CD14-positive monocyte (primary cell): ENCODE measurements around the gene MLF2. TPM values are rescaled to one million over a fixed set of nuclear protein-coding genes. Genes with fewer than 3 reads are reported as not detected.

Experiments
- DNase-seq, 3 donors: peaks; one replicate each; pipeline ENCODE4 v3.0.0-alpha.2; 2011 to 2022
- H2AFZ ChIP-seq: 2 replicates; pipeline ENCODE4 v1.6.0; 2012; ENCODE audit warnings: mild to moderate bottlenecking, low read depth, low read length, inconsistent platforms; ENCODE audit not compliant: insufficient read depth, poor library complexity, severe bottlenecking
- H3K27ac ChIP-seq, 2 donors: 1 replicate in 1 of 2; 2 replicates in 1 of 2; pipeline ENCODE4 v1.5.1; 2012 to 2013; ENCODE audit warnings: low read length in 2 of 2, control low read depth in 1 of 2, inconsistent platforms in 1 of 2, low read depth in 1 of 2, mild to moderate bottlenecking in 1 of 2
- H3K27me3 ChIP-seq, 2 donors: one replicate each; pipeline versions ENCODE4 v1.6.0 to v1.6.1; 2011 to 2013; ENCODE audit warnings: low read length in 2 of 2; ENCODE audit not compliant: control insufficient read depth in 2 of 2, insufficient read depth in 2 of 2
- H3K36me3 ChIP-seq, 2 donors: replicated peaks in 1 of 2; 1 replicate in 1 of 2; 2 replicates in 1 of 2; pipeline versions ENCODE4 v1.5.1 to v1.6.1; 2012 to 2013; ENCODE audit warnings: low read length in 2 of 2, control low read depth in 1 of 2, inconsistent platforms in 1 of 2, mild to moderate bottlenecking in 1 of 2; ENCODE audit not compliant: insufficient read depth in 2 of 2, control insufficient read depth in 1 of 2
- H3K4me1 ChIP-seq, 2 donors: 1 replicate in 1 of 2; 2 replicates in 1 of 2; pipeline versions ENCODE4 v1.5.1 to v1.6.1; 2012 to 2013; ENCODE audit warnings: low read length in 2 of 2, control low read depth in 1 of 2, inconsistent platforms in 1 of 2, mild to moderate bottlenecking in 1 of 2, moderate library complexity in 1 of 2; ENCODE audit not compliant: insufficient read depth in 2 of 2, control insufficient read depth in 1 of 2
- H3K4me2 ChIP-seq: replicated peaks from 2 replicates; pipeline ENCODE3; 2012; ENCODE audit warnings: low read length, moderate library complexity, mild to moderate bottlenecking; ENCODE audit not compliant: poor library complexity, severe bottlenecking; ENCODE audit errors: extremely low read depth
- H3K4me3 ChIP-seq, 3 experiments: fragments of 200-600 bp in 1 of 3; sonication (generic) in 1 of 3; replicated peaks in 1 of 3; 1 replicate in 2 of 3; 2 replicates in 1 of 3; pipeline ENCODE4 v1.5.1; 2011 to 2013; ENCODE audit warnings: low read length in 3 of 3, mild to moderate bottlenecking in 3 of 3, control low read depth in 2 of 3, low read depth in 2 of 3, inconsistent platforms in 1 of 3, moderate library complexity in 1 of 3
- H3K79me2 ChIP-seq: 2 replicates; pipeline ENCODE4 v1.6.0; 2012; ENCODE audit warnings: mild to moderate bottlenecking, control low read depth, inconsistent platforms, low read length, moderate library complexity; ENCODE audit not compliant: insufficient read depth
- H3K9ac ChIP-seq: 2 replicates; pipeline ENCODE4 v1.6.0; 2017; ENCODE audit warnings: low read length, mild to moderate bottlenecking; ENCODE audit not compliant: insufficient read depth, poor library complexity, severe bottlenecking
- H3K9me3 ChIP-seq, 2 donors: replicated peaks in 1 of 2; 1 replicate in 1 of 2; 2 replicates in 1 of 2; pipeline versions ENCODE4 v1.5.1 to v1.6.1; 2012 to 2013; ENCODE audit warnings: low read length in 2 of 2, control low read depth in 1 of 2; ENCODE audit not compliant: control insufficient read depth in 1 of 2, insufficient read depth in 1 of 2
- H4K20me1 ChIP-seq: 2 replicates; pipeline ENCODE4 v1.6.0; 2012; ENCODE audit warnings: mild to moderate bottlenecking, low read length, control low read depth, moderate library complexity; ENCODE audit not compliant: insufficient read depth
- H3K27ac Mint-ChIP-seq, 7 donors: one replicate each; pipeline ENCODE4 v1.8.0; 2020; ENCODE audit warnings: mild to moderate bottlenecking in 7 of 7, mixed read lengths in 7 of 7, moderate library complexity in 6 of 7, inconsistent platforms in 2 of 7
- H3K27me3 Mint-ChIP-seq, 3 donors: one replicate each; pipeline ENCODE4 v1.8.0; 2021 to 2022; ENCODE audit warnings: low read depth in 3 of 3, mild to moderate bottlenecking in 3 of 3, mixed read lengths in 3 of 3, moderate library complexity in 3 of 3, inconsistent platforms in 1 of 3
- H3K36me3 Mint-ChIP-seq, 2 donors: one replicate each; pipeline ENCODE4 v1.8.0; 2020; ENCODE audit warnings: mixed read lengths in 2 of 2, inconsistent platforms in 1 of 2, mild to moderate bottlenecking in 1 of 2
- H3K4me1 Mint-ChIP-seq: one replicate; pipeline ENCODE4 v1.8.0; 2020; ENCODE audit warnings: mild to moderate bottlenecking, mixed read lengths
- H3K4me3 Mint-ChIP-seq, 2 donors: one replicate each; pipeline ENCODE4 v1.8.0; 2020; ENCODE audit warnings: mild to moderate bottlenecking in 2 of 2, mixed read lengths in 2 of 2, moderate library complexity in 1 of 2
- H3K9me3 Mint-ChIP-seq, 7 donors: one replicate each; pipeline ENCODE4 v1.8.0; 2020 to 2022; ENCODE audit warnings: mixed read lengths in 7 of 7, mild to moderate bottlenecking in 6 of 7, moderate library complexity in 6 of 7, inconsistent platforms in 2 of 7
- CTCF ChIP-seq: fragments of 200-600 bp; IDR thresholded peaks from one replicate; pipeline ENCODE4 v1.8.0; 2022; ENCODE audit warnings: antibody characterized with exemption, mild to moderate bottlenecking
- WGBS: methylation state at CpG from one replicate; pipeline ENCODE4 v1.1.5; 2013; ENCODE audit warnings: missing lambda C conversion rate; ENCODE audit not compliant: insufficient coverage; 5-methylcytosine and 5-hydroxymethylcytosine counted together
- intact Hi-C, 2 donors: fragments of 100-400 bp; cut with micrococcal nuclease; formaldehyde crosslinking; loops; one replicate each; pipeline versions ENCODE4 v1.15.0 to v1.15.1; 2023
- polyA plus RNA-seq, 3 donors: library from polyadenylated mRNA; depleted of rRNA in 1 of 3; unstranded in 2 of 3; stranded (reverse) in 1 of 3; fragments of 300-500 nt in 2 of 3; fragments of >200 nt in 1 of 3; fragmentation: Illumina TruSeq in 2 of 3; gene quantifications; 1 replicate in 2 of 3; 2 replicates in 1 of 3; pipeline ENCODE4 v1.2.3, GENCODE V29; 2012 to 2021

MLF2 gene
- polyA plus RNA-seq, 3 donors, result 113 to 211 (median 140) TPM

DNA sequence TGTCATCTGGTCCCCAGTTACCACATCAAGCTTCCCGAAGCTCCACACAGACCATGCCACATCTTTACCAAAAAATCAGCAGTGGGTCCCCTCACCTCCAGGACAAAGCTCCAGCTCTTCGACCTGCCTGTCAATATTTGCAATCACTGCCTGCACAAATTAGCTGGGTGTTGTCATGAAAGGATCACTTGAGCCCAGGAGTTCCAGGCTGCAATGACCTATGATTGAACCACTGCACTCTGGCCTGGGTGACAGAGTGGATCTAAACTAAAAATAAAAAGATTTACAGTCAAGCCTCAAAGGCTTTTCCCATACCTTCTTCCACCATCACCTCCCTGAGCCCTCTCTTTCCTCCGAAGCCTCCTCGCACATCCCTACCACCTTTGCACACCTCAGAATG is 43.6 kb upstream of the MLF2 start:
- peaks cover 0 to 2% (median 0%) of the 10 kb centered on the region in 7 donors for H3K9me3 Mint-ChIP-seq
- Histone ChIP-seq H3K4me3 (no peak overlapping the region), H2AFZ (no peak overlapping the region), H3K9me3 (no peaks in the 10 kb centered on the region), H3K27ac (no peak overlapping the region), H4K20me1 (peaks cover 85% of the 10 kb centered on the region), H3K4me2 (no peak overlapping the region), H3K79me2 (peaks cover 52% of the 10 kb centered on the region), H3K27me3 (no peaks in the 10 kb centered on the region), H3K4me1 (peaks cover 20 to 23% of the 10 kb centered on the region in 2 donors), H3K9ac (no peak overlapping the region), H3K36me3 (peaks cover 46 to 69% of the 10 kb centered on the region in 2 donors)
- peaks cover 0 to 2% (median 1%) of the 10 kb centered on the region in 3 donors for H3K27me3 Mint-ChIP-seq
- H3K4me1 Mint-ChIP-seq, result peaks cover 29% of the 10 kb centered on the region
- no peak overlapping the region for H3K4me3 Mint-ChIP-seq
- WGBS, result 93% methylated on average over 3 of the region's 4 CpGs
- no peak for DNase-seq
- intact Hi-C loops, result no loop called here
- peak overlapping the region in 1 of 7 donors; percentile 36 for H3K27ac Mint-ChIP-seq
- H3K36me3 Mint-ChIP-seq, result peaks cover 58 to 73% of the 10 kb centered on the region in 2 donors
- TF ChIP-seq CTCF, result no peak

- Histone ChIP-seq H3K36me3 (peaks cover 36 to 58% of the 10 kb centered on the region in 2 donors), H2AFZ (no peak overlapping the region), H3K4me1 (peaks cover 34 to 38% of the 10 kb centered on the region in 2 donors), H3K9ac (no peak overlapping the region), H3K9me3 (no peaks in the 10 kb centered on the region), H3K27me3 (no peaks in the 10 kb centered on the region), H3K79me2 (peaks cover 66% of the 10 kb centered on the region), H3K4me2 (no peak overlapping the region), H3K4me3 (no peak overlapping the region), H4K20me1 (peaks cover 74% of the 10 kb centered on the region), H3K27ac (peak overlapping the region in 1 of 2 donors; percentile 23)
- H3K27ac Mint-ChIP-seq, result no peak overlapping the region
- H3K4me3 Mint-ChIP-seq, result no peak overlapping the region
- peaks cover 41% of the 10 kb centered on the region for H3K4me1 Mint-ChIP-seq
- no CpG with 5 or more reads among the region's 2 CpGs for WGBS
- H3K27me3 Mint-ChIP-seq, result peaks cover 0 to 2% (median 1%) of the 10 kb centered on the region in 3 donors
- intact Hi-C loops, result no loop called here
- peaks cover 0 to 2% (median 0%) of the 10 kb centered on the region in 7 donors for H3K9me3 Mint-ChIP-seq
- TF ChIP-seq CTCF, result no peak
- peaks cover 56 to 65% of the 10 kb centered on the region in 2 donors for H3K36me3 Mint-ChIP-seq
- DNase-seq, result no peak
These were observed 42.1 kb upstream of the MLF2 start for GRCh38 chr12:6795088-6795487.
